GM21528 (cell line): ENCODE data around the gene CDH4.

Experiments
- ATAC-seq: cut with Tn5 transposase; IDR thresholded peaks from one replicate; pipeline ENCODE4 v1.9.1; 2021; ENCODE audit warnings: mild to moderate bottlenecking, moderate library complexity; ENCODE audit not compliant: unreplicated experiment, low FRiP score

Gene CDH4

DNA sequence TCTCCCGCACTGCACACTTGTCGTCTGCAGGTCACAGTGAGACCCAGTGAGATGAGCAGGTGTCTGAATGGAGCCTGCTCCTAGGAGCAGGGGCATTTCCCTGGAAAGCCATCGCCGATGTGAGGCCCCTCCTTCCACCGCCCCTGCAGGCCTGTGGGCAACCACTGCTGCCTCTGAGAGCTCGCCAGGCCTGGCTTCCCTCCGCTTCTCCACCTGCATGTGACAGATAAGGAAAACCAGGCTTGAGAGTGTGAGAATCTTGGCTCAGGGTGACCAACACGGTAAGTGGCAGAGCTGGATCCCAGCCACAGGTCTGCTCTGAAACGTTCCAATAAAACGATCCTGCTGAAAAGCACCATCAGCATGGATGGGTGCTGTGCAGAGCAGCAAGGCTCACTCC lies 332.8 kb downstream of the CDH4 start:
- no peak for ATAC-seq

DNA sequence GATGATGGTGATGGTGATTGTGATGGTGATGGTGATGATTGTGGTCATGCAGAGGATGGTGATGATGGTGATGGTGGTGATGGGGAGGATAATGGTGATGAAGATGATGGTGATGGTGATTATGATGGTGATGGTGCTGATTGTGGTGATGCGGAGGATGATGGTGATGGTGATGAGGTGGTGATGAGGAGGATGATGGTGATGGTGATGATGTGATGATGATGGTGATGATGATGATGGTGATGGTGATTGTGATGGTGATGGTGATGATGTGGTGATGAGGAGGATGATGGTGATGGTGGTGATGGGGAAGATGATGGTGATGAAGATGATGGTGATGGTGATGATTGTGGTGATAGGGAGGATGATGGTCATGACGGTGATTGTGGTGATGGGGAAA lies 333.7 kb downstream of the CDH4 start:
- ATAC-seq, result no peak

DNA sequence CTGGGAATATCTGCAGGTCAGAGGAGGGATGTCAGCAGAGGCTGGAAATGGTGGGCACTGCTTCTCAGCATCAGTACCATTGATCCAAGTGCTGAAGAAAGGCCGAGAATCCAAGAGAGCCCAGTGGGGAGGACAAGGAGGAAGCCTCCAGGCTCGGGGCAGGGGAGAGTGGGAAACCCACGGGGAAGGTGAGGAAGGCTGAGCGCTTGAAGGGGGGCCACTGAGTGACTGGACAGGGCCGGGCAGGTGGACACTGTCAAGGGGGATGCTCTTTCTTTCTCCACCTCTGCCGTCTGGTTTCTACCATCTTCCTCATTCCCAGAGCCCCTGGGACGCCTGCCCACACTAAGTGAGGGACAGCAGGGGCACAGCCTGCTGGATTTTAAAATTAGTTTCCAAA lies 335.0 kb downstream of the CDH4 start:
- ATAC-seq, result no peak

DNA sequence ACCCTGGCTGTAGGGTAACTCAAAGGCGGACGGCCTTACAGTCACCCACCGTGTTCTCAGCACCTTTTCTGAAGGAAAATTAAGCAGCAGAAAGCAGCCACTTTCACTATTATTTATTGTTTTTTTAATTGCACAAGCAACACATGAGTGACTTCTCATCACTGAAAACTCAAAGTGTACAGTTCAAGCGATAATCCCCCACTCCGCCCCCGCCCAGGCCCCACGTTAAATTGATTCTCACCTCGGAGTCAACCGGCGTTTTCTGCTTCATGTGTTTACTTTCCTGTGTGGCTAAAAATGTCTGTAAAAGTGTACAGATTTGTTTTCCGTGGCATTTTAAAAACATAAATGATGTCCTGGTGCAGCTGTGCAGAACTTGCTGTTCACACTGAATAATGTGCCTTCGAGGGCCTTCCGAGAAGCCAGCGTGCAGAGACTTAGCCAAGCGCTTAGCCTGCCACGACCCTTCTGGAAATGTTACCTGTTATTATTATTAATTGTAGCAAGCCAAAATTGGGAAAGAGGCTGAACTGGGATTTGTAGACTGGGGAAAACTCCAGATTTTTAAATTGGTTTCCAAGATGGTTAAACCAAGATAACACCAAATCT lies 335.7 kb downstream of the CDH4 start:
- no peak for ATAC-seq

DNA sequence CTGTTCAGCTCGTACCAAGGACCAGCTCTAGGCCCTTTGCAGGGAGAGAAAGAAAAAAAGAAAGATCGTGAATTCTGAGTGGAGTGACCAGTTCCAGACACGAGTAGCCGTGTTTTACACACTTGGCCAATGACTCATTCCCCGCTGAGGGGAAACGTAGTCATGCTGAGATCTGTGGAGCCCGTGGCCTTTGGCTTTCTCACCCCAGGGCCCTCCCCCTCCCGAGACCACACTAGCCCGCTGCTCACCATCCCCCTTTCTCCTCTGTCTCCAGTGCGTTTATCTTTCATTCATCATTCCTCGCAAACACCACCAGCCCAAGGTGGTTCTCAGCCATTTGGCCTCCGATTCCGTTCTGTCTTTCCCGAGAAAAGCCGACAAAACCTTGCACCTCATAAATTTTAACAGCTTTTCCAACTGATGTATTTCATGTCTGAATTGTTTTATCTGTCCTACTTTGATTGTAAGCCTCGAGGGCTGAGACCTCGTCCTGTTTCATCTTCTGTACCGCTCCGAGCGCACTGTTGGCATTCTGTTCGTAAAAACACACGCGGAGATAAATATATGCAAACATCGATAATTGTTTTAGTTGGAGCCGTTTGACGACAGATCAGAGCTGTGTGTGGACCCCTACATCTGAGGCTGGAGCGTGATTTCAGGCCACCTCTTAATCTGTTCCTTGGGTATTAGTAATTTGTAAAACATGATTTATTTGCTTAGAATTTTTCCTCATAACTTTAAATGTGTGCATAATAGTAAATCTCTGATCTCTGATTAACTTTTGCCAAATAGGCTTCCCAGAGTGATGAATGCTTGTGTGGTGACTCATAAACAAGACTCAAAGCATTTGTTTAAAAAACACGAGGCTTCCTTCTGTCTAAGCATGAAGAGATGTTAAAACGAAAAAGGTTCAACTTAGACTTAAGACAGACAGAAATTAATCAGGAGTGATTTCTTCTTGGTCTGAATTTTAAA lies 336.6 kb downstream of the CDH4 start:
- no peak for ATAC-seq

DNA sequence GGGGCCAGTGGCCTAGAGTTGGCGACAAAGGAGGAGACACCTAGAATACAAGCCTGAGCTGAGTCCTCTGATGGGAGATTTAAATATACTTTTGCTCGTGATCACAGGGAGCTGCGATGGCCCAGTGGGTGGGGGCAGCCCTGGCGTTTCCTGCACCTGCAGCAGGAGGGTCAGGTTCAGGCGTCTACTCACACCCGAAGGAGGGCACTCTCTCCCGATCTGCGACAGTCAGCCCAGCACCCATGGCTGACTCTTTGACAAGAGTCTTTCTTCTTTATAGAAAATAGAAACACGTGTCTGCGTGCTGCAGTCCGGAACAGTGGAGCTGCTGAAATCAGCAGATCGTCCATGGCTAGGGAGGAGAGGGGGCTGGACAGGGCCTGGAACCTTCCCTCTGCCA lies 338.2 kb downstream of the CDH4 start:
- ATAC-seq, result no peak

DNA sequence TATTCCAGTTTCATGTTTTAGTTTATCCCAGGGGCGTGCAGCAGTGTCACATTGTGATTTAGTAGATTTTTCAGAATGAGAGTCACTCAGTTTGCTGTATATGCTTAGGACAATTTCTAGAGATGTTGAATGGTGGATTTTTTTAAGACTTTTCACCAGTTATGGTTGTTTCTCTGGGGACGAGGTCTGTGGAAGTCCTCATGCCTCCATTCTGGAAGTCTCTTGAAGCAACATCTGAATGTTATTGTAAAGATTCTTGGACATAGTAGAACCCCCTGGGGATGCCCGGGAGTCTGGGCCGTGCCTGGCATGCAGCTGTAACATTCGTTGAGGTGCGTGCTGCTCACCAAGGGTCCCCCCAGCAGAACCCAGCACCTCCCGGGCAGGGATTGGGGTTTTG lies 341.5 kb downstream of the CDH4 start:
- no peak for ATAC-seq

DNA sequence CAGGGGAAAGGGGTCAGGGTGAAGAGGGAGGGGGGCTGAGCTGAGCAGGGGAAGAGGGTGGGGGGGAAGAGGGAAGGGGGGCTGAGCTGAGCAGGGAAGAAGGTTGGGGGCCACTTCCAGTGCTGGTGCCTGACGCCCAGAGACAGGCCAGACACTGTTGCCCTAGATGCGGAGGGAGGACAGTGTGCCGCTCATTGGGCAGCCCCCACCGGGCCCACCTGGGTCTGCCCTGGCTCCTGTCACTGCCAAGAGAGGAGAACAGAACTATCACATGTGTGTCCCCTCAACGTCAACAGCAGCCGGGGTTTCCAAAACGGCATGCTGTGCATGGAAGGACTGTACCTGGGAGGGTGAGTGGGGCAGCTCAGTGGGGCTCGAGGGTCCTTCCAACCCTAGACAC lies 342.1 kb downstream of the CDH4 start:
- ATAC-seq, result no peak

DNA sequence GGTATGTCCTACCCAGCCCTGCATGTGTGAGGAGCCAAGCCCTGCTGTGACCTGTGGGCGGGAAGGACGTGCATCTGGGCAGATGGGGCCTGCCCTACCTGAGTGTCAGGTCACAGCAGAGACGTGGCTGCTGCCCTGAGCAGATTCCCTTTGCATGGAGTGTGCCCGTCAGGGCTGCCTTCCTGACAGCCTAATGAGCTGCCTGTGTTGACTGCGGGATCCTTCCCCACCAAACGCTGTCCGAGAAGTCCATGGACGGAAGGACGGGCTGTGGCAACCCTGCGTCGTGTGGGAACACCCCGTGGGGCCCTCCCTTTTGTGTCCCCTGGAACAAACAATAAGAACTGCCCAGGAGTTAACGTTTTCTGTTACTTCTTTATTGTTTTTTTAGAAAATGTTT lies 343.2 kb downstream of the CDH4 start:
- ATAC-seq, result no peak

DNA sequence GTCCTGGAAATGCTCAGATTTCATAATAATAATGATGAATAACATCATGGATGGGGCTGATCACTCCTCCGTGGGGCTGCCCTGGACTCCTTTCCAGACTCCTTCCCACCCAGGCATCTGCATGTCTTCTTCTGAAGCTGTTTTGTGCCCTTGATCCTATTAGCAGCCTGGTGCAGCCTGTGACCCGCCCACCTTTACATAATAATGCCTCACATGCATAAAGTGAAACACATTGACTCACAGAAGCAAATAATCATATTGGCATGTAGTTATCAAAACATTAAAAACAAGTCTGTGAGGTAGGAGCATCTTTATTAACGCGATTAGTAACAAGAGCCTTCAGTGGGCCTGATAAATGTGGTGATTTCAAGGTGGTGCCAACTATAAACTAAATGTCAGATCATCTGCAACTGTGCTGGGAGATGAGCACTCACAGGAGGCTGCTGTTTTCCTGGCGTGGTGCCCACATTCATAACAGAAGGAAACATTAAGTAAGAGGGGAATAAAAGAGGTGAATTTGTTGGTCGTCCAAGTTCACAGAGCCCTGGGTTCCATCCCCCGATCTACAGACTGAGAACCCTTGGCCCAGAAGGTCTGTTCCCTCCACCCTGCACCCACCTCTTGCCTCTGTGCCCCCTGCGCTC lies 344.7 kb downstream of the CDH4 start:
- ATAC-seq, result no peak

DNA sequence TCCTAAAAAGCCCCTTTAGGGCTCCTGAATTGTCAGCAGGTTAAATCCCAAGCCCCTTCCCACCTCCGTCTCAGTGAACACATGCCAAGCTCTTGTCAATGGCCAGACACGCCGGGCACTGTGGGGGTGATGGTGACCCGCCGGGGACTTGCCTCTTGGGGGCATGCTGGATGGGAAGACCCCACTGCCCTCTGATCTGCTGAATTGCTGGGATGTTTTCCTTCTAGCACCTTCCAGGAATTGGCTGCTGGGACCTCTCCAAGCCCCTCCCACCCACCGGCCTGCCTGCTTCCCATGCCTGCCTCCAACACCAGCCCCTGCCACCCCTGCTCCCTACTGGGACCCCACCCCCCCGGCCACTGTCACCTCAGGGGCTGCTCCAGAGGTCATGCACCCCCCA lies 345.9 kb downstream of the CDH4 start:
- ATAC-seq, result no peak

DNA sequence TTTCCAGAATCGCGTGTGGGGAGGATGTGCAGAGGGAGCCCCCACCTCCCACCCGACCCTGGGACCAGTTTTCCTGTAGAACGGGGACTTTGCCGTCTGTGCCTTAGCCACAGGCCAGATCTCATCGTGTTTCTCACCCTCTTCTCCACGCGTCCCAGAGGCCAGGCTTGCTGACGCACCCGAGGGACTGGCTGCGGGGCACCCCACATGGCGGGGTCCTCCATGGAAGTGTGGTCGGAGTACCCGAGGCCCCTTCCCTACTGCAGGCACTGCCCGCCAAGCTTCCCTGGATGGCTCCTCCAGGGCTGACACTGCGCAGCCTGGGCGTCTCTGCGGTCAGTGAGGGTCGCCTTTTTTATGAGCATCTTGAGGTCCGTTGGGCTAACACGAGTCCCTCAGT lies 346.5 kb downstream of the CDH4 start:
- no peak for ATAC-seq

DNA sequence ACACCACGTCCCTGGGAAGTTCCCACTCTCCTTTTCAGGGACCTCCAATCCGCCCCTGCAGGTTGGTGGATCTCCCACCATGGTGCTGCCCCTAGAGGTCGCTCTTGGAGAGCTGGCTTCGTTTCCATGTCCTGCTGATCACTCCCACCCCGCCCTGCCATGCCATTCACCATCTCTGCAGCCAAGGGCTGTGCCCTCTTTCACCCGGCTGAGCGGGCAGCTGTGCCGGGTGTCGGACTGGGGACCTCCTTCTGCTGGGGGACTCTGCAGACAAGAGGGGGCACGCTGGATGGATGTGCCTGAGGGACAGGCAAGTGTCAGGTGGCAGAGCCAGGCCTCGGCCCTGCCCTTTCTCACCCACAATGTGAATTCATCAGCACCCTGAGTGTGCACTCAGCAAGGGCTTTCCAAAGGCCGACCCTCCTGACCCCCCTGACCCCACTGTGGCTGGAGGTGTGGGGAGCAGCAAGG lies 347.0 kb downstream of the CDH4 start:
- no peak for ATAC-seq

DNA sequence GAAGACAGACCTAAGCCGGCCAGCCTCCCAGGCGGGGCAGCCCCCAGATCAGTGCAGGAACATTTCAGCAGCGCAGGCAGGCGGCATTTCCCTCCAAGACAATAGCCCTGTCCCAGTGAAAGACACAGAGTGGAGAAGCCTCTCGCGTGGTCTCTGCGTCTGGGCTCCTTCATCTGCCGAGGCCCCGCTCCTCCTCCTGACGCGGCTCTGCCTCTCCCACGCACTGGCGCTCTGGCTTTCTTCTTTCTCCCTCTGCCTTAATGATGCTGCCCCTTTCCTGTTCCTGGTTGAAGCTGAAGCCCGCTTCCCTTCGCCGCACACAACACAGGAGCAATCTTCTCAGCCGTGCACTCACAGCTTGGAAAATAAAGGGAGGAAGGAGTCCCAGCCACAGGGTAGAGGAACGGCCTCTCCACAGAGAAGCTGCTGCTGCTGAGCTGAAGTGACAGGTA lies 347.5 kb downstream of the CDH4 start:
- ATAC-seq, result no peak

DNA sequence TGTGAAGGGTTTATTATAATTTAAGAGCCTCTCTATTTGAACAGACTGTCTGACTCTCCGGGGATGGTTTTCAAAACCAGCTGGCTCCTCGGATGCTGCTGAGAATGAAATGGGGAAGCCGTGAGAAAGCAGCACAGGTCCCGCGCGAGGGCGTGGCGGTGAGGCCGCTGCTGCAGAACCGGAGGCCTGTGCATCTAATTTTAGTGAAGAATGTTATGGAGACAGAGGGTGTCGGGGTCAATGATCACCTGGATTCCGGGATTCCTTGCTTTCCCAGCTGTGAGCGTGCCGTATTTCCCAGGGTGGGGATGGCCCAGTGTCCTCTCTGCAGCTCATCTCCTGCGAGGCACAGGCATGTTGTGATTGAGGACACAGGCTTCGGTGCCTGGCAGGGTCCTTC lies 348.0 kb downstream of the CDH4 start:
- no peak for ATAC-seq

DNA sequence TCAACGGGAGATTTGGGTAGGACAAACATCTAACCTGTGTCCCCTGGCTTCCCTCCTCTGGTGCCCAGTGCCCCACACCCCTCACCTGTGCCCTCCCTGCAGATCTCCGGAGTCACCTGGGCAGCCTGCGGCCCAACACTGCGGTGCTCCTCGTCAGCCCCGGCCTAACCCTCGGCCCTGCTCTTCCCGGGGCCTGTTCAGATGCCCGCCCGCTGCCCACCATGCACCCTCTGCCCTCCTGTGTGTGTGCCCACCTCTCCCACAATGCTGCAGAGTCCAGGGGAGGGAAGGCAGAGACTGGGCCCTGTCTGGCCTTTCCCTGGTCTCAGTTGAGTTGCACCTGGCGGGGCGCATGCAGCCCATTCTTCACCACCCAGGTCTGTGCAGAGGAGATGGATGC lies 349.3 kb downstream of the CDH4 start:
- no peak for ATAC-seq

DNA sequence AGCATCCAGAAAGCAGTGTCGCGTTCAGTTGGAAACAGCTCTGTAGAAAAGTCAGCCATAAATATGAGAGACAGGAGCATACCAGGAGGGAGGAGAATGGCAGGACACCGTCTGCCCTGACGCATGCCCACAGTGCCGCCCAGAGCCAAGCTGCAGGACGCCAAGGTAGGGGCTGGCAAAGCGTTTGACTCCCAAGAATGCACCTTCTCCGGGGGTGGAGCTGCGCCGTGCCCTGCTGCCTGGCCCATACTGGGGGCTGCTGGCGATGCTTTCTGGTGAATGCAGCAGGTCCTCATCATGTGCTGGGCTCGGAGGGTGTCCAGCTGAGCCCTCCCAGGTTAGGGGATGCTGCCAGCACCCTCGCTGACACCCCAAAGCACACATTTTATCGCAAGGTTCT lies 349.8 kb downstream of the CDH4 start:
- no peak for ATAC-seq

DNA sequence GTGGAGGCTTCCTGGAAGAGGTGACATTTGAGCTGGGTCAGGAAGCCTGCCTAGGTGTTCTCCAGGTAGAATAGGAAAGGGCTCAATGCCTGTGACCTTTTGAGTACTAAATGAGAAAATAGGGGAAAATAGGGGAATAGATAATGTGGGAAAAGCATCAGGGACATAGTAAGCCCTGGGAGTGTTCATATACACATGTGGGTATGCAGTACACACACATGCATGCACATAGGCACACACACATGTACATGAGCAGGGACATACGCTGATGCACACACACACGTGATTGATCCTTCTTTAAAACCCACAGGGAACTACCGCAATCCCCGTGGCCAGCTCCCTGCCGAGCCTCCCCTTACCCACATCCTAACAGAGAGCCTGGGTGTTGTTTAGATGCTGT lies 351.7 kb downstream of the CDH4 start:
- no peak for ATAC-seq

DNA sequence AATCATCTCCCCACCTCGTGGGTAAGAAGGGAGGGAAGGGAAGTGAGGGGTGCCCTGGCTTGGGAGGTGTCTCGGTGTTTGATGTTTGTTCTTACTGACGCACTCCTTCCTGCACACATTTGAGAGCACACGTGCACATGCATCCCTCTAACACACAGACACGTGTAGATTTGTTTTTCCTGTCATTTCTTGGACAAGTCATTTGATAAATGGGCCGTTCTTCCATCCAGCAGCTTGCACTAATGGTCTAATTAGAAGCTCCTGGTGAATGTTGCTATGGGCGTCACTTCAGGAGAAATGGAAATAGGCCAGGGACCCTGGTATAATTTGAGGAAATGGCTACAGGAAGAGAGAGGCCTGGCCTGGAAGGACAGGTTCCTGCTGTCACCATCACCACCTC lies 352.5 kb downstream of the CDH4 start:
- no peak for ATAC-seq

DNA sequence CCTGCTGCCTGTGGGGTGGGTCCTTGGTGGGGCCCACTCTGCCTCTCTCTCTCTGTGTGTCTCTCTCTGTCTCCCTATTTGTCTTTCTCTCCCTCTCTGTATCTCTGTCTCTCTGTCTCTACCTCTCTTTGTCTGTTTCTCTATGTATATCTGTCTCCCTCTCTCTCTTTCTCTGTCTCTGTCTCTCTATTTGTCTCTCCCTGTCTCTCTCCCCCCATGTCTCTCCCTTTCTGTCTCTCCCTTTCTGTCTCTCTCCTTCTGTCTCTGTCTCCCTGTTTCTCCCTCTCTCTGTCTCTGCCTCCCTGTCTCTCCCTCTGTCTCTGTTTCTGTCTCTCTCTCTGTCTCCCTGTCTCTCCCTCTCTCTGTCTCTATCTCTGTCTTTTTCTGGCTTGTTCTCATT lies 353.2 kb downstream of the CDH4 start:
- ATAC-seq, result no peak

DNA sequence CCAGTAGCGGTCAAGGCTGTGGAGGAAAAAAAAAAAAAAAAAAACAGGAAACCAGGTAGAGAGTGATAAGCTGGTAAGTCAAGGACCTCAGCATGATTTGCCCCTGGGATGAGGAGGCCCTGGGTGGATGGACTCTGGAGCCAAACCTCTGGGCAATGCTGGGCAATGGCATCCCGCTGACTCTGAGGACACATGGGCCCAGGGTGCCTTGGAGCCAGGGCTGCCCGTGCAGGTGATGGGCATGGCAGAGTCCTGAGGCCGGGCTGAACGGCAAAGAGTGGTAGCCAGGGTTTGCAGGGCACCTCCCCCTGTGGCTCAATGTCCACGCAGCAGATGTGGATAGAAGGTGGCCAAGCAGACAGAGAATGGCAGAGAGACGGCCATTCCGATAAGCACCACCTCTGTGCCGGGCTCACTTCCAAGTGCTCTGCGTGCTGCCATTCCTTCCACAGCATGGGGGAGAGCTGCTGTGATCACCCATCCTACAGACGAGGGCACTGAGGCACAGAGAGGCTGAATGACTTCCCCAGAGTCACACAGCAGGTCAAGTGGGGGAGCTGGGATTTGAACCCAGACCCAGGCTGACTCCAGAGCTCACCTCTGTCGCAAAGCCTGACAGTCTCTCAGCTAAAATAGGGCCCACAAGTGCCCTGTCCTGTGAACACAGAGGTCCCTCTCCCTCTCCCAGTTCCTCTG lies 353.9 kb downstream of the CDH4 start:
- no peak for ATAC-seq
